Measurements from ENCODE around the gene IRX6.
A peak's percentile ranks its signal among the peaks of the same experiment; 100 is the strongest.

Gene IRX6

DNA sequence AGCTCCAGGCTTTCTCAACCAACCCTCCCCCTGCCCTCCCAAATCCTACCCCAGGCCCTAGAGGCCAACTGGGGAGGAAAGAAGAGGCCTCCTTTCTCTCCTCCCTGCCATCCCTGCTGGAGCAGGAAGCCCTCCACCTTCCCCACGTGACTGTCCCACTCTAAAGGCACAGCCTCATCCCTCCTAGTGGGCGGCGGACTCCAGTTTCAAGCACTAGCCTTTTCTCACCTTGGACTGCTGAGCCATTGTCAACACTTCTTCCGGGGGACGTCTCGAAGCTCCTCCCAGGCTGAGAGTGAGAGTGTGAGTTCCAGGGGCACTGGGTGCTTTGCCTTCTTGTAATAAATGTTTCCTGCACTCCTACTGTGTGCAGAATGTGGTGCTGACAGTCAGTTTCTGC is 21.4 kb upstream of the IRX6 start:
- in situ Hi-C loops (cut with HindIII; ENCODE audit: low pct_ligation_motif_present, low pct_unique_long_range_greater_than_20kb, low sequenced_read_pairs), result no loop called here
- DNase-seq, result no peak

DNA sequence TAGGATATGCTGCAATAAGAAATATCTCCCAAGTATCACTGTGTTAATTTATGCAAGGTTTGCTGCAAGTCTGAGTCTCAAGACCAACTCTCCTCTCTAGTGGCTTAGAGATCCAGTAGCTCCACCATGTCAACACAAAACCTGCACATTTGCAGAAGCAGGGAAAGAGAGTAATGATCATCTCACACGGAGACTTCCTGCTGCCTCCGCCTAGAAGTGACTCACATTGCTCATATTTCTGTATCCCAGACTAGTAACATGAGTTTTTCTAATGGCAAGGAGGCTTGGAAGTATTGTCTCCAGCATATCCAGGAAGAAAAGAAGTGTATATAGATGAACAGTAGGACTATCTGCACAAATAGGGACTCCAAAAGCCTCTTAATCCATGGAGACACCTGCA is 15.0 kb upstream of the IRX6 start:
- in situ Hi-C loops (cut with HindIII; ENCODE audit: low pct_ligation_motif_present, low pct_unique_long_range_greater_than_20kb, low sequenced_read_pairs), result no loop called here
- no peak for DNase-seq

DNA sequence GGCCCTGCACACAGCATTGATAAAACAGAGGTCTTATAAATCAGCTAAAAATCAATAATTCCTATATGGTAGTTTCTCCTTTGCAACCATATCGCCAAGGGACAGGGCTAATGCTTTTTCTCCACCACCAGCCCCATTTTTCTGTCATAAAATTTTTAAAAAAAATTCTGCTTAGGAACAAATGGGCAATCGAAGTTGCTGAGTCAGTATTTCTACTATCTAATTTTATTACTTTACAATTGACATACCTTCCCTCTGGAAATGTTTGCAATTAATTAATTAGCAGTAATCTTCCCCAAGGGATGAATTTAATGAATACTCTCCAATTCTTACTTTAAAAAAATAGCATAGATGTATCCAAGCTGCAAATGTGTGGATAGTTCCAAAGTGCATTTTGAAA is 1.7 kb upstream of the IRX6 start:
- in situ Hi-C loops (cut with HindIII; ENCODE audit: low pct_ligation_motif_present, low pct_unique_long_range_greater_than_20kb, low sequenced_read_pairs), result no loop called here
- no peak for DNase-seq

GRCh38 chr16:55324285-55325079 is 479 bp downstream of the IRX6 start:
- in situ Hi-C loops (cut with HindIII; ENCODE audit: low pct_ligation_motif_present, low pct_unique_long_range_greater_than_20kb, low sequenced_read_pairs), result no loop called here
- no peak for DNase-seq

GRCh38 chr16:55325080-55325447 is 1.1 kb downstream of the IRX6 start:
- in situ Hi-C loops (cut with HindIII; ENCODE audit: low pct_ligation_motif_present, low pct_unique_long_range_greater_than_20kb, low sequenced_read_pairs), result no loop called here
- no peak for DNase-seq

- in situ Hi-C loops (cut with HindIII; ENCODE audit: low pct_ligation_motif_present, low pct_unique_long_range_greater_than_20kb, low sequenced_read_pairs), result no loop called here
- no peak for DNase-seq
Observed at GRCh38 chr16:55325458-55326109, 1.6 kb downstream of the IRX6 start.

GRCh38 chr16:55326261-55327092 is 2.5 kb downstream of the IRX6 start:
- in situ Hi-C loops (cut with HindIII; ENCODE audit: low pct_ligation_motif_present, low pct_unique_long_range_greater_than_20kb, low sequenced_read_pairs), result no loop called here
- DNase-seq, result no peak

DNA sequence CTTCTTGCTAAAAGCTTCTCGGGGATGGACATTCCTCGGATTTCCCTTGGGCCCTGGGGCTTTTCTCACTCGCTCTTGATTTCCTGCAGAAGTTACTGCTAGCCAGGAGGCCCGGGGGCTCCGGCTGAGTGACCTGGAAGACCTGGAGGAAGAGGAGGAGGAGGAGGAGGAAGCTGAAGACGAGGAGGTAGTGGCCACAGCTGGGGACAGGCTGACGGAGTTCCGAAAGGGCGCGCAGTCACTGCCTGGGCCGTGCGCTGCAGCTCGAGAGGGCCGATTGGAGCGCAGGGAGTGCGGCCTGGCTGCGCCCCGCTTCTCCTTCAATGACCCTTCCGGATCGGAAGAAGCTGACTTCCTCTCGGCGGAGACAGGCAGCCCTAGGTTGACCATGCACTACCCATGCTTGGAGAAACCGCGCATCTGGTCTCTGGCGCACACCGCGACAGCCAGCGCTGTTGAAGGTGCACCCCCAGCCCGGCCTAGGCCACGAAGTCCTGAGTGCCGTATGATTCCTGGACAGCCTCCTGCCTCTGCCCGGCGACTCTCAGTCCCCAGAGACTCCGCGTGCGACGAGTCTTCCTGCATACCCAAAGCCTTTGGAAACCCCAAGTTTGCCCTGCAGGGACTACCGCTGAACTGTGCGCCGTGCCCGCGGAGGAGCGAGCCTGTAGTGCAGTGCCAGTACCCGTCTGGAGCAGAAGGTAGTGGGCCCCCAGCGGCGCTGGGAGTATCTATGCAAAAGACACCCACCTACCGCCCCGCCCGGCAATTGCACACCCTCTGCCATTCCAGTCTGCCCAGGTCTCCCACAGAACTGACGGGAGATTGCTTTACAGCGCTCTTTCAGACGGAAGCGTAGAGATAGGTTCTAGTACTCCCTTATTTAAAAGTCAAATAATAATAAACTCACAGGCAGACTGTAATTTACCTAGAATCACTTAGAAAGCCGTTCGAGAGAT is 4.9 kb downstream of the IRX6 start:
- in situ Hi-C loops (cut with HindIII; ENCODE audit: low pct_ligation_motif_present, low pct_unique_long_range_greater_than_20kb, low sequenced_read_pairs), result no loop called here
- no peak for DNase-seq

GRCh38 chr16:55329791-55330428 is 5.9 kb downstream of the IRX6 start:
- no peak for DNase-seq
- in situ Hi-C loops (cut with HindIII; ENCODE audit: low pct_ligation_motif_present, low pct_unique_long_range_greater_than_20kb, low sequenced_read_pairs), result no loop called here

GRCh38 chr16:55330781-55331647 is 7.0 kb downstream of the IRX6 start:
- in situ Hi-C loops (cut with HindIII; ENCODE audit: low pct_ligation_motif_present, low pct_unique_long_range_greater_than_20kb, low sequenced_read_pairs), result no loop called here
- no peak for DNase-seq

- in situ Hi-C loops (cut with HindIII; ENCODE audit: low pct_ligation_motif_present, low pct_unique_long_range_greater_than_20kb, low sequenced_read_pairs), result no loop called here
- DNase-seq, result no peak
Observed at GRCh38 chr16:55331648-55332185, 7.7 kb downstream of the IRX6 start.

DNA sequence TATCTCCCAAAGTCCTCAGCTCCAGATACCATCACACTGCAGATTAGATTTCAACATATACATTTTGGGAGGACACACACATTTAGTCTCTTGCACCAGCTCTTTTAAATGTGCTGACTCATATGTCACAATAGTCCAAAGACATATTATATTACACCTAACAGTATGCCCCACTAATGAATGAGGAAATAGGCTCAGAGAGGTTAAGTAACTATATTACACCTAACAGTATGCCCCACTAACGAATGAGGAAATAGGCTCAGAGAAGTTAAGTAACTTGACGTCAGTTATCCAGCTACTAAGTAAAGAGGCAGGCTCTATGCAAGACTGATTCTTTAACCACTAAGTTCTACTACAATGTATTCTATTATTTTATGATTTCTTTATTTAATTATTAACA is 9.7 kb downstream of the IRX6 start:
- in situ Hi-C loops (cut with HindIII; ENCODE audit: low pct_ligation_motif_present, low pct_unique_long_range_greater_than_20kb, low sequenced_read_pairs), result no loop called here
- DNase-seq, result no peak

GRCh38 chr16:55338646-55339045 is 14.6 kb downstream of the IRX6 start:
- DNase-seq, result no peak
- in situ Hi-C loops (cut with HindIII; ENCODE audit: low pct_ligation_motif_present, low pct_unique_long_range_greater_than_20kb, low sequenced_read_pairs), result no loop called here

DNA sequence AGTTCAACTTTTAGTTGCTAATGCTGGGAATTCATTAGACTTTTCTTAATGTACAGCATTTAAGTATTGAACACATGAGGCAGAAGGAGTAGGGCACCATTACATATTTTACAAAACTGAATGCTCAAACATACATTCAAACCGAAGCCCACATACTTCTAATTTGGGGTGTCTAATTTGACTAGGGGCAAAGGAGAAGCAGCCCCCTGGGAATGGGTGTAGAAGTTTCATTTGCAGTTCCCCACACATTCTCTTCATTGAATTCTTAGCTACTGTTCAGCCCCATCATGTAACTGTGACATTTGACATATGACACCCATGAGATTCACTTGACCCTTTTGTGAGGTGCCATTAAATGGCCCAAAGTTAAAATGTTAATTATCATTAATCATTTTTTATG is 16.4 kb downstream of the IRX6 start:
- in situ Hi-C loops (cut with HindIII; ENCODE audit: low pct_ligation_motif_present, low pct_unique_long_range_greater_than_20kb, low sequenced_read_pairs), result no loop called here
- DNase-seq, result no peak

- DNase-seq, result no peak
- in situ Hi-C loops (cut with HindIII; ENCODE audit: low pct_ligation_motif_present, low pct_unique_long_range_greater_than_20kb, low sequenced_read_pairs), result no loop called here
Observed at GRCh38 chr16:55341681-55342080, 17.7 kb downstream of the IRX6 start.

DNA sequence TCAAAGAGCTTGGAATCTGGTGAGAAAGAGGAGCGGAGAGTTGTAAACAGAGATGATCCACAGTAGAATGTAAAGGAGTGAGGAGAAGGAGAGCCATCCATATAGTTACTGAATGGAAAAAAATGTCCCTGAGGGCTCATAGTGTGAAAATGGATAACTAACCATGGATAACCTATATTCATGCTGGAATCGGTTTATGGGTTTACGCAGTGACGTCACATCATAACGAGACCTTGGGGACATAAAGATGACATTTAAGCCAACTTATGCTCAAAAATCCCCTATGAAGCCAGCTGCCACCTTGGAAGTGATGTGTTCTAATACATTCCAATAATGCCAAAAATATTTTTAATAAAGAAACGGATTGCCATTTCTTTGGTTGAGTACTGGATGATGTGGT is 22.5 kb downstream of the IRX6 start:
- in situ Hi-C loops (cut with HindIII; ENCODE audit: low pct_ligation_motif_present, low pct_unique_long_range_greater_than_20kb, low sequenced_read_pairs), result no loop called here
- DNase-seq, result no peak

- in situ Hi-C loops (cut with HindIII; ENCODE audit: low pct_ligation_motif_present, low pct_unique_long_range_greater_than_20kb, low sequenced_read_pairs), result no loop called here
- peak; percentile 6 for DNase-seq
Observed at GRCh38 chr16:55349867-55350266, 25.9 kb downstream of the IRX6 start.
